ENCODE data around the gene SPRR2F.
"Not testable (repeated sequence)": the region's sequence is repeated elsewhere in the genome, so short reads cannot be mapped to it uniquely, and the experiment has no call there.

SPRR2F gene, protein sequence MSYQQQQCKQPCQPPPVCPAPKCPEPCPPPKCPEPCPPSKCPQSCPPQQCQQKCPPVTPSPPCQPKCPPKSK

DNA sequence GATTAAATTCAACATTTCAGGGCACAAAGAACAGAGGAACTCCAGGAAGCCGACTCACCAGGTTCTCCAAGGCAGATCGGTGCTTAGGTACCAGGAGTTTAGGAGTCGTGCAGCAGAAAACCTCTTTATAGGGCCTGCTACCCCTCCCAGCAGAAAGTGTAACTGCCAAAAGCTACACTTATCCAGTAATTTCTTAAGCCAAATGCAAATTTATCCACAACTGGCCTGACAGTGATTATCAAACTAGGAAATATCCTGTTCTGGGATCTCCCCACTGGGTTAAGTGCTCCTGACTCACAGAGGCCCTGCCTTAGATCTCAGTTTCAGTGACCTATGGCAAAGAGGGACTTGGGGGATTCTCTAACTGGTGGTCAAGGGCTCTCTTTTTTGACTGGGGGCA is at the start of gene SPRR2F:
Gene SPRR2F, minus strand, starts transcription at position 101 of the 400 bp plus-strand sequence. CDS start 783 bp downstream, outside the sequence.
- ATAC-seq, result no peak
- DNase-seq, result no peak
- no peaks in the 10 kb centered on the region for H3K4me1 Mint-ChIP-seq
- no peak within 1 kb of the TSS for H3K4me3 Mint-ChIP-seq
- H3K9me3 Mint-ChIP-seq, result peaks cover 0 to 2% of the 10 kb centered on the region in 2 donors
- H3K27ac Mint-ChIP-seq, result peak within 1 kb of the TSS in 1 of 2 donors; percentile 42
- H3K27me3 Mint-ChIP-seq, result peaks cover 15% of the 10 kb centered on the region

DNA sequence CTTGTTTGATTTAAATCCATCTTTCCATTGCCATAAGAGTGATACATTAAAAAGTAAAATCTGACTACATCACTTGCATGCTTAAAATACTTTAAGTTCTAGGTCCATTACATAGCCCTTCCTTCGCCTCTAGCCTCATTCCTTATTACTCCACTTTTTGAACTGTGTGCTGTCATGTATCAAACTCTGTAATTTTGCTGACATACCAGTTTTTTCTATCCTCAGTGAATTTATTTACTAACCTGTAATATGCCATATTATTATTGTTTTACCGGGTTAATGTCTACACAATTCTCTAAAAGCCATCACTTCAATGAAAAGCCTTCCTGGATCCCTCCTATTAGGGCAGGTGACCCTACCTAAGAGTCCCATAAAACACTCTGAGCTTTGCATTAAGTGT is 42.2 kb upstream of the SPRR2F start:
- peaks cover 13% of the 10 kb centered on the region for H3K27me3 Mint-ChIP-seq
- peaks cover 7 to 19% of the 10 kb centered on the region in 2 donors for H3K9me3 Mint-ChIP-seq
- ATAC-seq, result no peak
- no peaks in the 10 kb centered on the region for H3K4me1 Mint-ChIP-seq
- no peak overlapping the region for H3K27ac Mint-ChIP-seq
- DNase-seq, result no peak
- no peak overlapping the region for H3K4me3 Mint-ChIP-seq

DNA sequence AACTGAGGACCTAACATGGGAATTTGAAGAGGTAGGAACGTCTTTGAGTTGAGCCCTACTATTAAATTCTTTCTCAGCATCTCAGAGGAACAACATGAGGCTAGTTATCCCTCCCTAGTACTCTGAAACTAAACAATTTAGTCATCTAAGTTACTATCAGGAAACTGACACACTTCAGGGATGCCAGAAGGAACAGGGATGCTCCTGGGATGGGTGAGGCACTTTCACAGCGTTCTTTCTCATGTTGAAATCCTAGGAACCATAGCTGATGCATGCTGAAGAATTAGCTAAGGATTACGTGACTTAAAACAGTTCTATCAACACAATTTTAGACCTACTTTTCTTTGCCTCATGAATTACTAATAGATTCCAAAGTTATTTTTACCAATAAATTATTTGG is 39.2 kb upstream of the SPRR2F start:
- no peak for DNase-seq
- H3K9me3 Mint-ChIP-seq, result no peaks in the 10 kb centered on the region
- no peaks in the 10 kb centered on the region for H3K4me1 Mint-ChIP-seq
- H3K27ac Mint-ChIP-seq, result no peak overlapping the region
- no peak overlapping the region for H3K4me3 Mint-ChIP-seq
- peaks cover 21% of the 10 kb centered on the region for H3K27me3 Mint-ChIP-seq
- ATAC-seq, result no peak

DNA sequence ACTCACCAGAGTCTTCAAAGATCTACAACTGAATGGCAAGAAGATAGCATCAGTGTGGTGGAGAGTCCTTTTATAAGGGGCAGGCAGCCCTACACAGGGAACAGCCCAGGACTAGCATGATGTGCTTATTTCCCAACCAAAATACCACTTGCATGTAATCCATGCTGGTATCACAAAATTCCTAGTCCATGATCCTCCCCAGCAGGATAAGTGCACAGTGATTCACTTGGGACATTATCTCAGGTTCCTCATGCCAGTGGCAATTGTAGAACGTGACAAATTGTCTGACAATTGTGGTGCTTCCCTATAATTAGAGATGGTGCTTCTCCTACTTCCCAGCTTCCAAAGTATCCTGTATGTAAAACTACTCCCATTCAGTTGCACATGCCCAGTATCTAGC is 37.5 kb upstream of the SPRR2F start, which contains the start of gene SPRR2G:
Gene SPRR2G, minus strand, starts transcription at position 45 of the 400 bp plus-strand sequence. CDS start 780 bp downstream, outside the sequence.
- H3K27me3 Mint-ChIP-seq, result peaks cover 21% of the 10 kb centered on the region
- no peak for ATAC-seq
- no peak for DNase-seq
- no peaks in the 10 kb centered on the region for H3K9me3 Mint-ChIP-seq
- no peak within 1 kb of the TSS for H3K27ac Mint-ChIP-seq
- H3K4me1 Mint-ChIP-seq, result no peaks in the 10 kb centered on the region
- no peak within 1 kb of the TSS for H3K4me3 Mint-ChIP-seq

DNA sequence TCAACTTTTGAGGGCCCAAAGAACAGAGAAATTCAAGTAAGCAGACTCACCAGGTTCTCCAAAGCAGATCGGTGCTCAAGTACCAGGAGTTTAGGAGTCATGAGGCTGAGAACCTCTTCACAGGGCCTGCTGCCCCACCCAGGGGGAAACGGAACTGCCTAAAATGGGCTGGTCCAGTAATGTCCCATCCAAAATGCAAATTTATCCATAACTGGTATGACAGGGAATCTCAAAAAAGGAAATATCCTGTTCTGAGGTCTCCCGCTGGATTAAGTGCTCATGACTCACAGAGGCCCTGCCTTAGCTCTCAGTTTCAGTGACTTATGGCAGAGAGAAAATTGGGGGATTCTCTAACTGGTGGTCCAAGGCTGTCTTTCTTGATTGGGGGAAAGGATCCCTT is 28.1 kb upstream of the SPRR2F start:
- Mint-ChIP-seq H3K27ac (no peak overlapping the region), H3K9me3 (peaks cover 0 to 3% of the 10 kb centered on the region in 2 donors), H3K27me3 (peaks cover 41% of the 10 kb centered on the region), H3K4me1 (no peaks in the 10 kb centered on the region), H3K4me3 (no peak overlapping the region)
- ATAC-seq, result no peak
- DNase-seq, result no peak

DNA sequence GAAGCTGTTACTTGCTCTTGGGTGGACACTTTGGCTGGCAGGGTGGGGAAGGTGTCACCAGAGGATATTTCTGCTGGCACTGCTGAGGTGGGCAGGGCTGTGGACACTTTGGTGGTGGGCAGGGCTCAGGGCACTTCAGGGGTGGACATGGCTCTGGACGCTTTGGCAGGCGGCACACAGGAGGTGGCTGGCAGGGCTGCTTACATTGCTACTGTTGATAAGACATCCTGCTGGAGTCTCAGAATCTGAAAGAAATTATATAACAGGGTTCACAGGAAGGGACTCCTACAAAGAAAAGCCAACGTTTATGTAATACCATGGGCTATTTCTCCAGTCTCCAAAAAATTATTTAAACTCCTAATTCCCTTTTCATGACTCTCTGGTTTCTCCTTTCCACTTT is 27.2 kb upstream of the SPRR2F start:
- no peak for ATAC-seq
- Mint-ChIP-seq H3K4me1 (no peaks in the 10 kb centered on the region), H3K27me3 (peaks cover 50% of the 10 kb centered on the region), H3K4me3 (no peak overlapping the region), H3K27ac (no peak overlapping the region), H3K9me3 (peaks cover 0 to 3% of the 10 kb centered on the region in 2 donors)
- DNase-seq, result no peak

DNA sequence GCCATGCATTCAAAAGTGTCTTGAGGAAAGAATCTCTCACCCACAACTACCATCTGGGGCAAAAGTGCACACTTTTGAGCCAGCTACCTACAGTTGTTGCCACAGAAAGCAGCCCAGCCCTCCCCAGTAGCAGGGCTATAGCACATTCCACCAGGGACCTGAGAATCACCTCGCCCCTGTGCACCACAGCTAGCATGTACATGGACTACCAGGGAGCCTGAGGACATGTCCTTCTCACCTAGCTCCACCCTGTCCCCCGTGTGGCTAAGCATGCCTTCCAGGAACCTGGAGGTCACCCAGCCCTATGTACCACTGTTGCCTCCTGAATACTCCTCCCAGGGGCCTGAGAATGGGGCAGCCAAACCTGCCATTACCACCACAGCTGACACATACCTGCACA is 20.4 kb upstream of the SPRR2F start:
- Mint-ChIP-seq H3K27ac (no peak overlapping the region), H3K4me1 (no peaks in the 10 kb centered on the region), H3K27me3 (peaks cover 72% of the 10 kb centered on the region), H3K4me3 (no peak overlapping the region), H3K9me3 (peaks cover 0 to 3% of the 10 kb centered on the region in 2 donors)
- DNase-seq (no peak), ATAC-seq (no peak)

DNA sequence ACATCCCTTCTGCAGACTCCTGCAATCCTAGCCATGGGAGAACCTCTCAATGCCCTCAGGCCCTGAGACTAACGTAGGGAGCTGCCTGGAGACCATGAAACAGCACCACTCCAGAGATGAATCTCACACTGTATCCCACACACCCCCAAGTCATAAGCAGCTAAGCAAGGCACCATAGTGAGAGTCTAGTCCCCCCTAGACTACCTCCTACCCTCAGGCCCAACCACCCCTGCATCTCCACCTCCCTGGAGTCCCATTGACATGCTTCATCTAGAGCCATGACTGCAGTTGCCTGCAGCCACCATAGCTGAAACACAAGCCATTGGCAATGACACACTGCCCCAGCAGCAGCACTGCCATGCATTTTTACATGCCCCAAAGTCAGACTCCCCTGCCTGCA is 20.0 kb upstream of the SPRR2F start:
- H3K27me3 Mint-ChIP-seq, result peaks cover 72% of the 10 kb centered on the region
- H3K27ac Mint-ChIP-seq, result peak overlapping the region in 1 of 2 donors; percentile 24
- no peaks in the 10 kb centered on the region for H3K4me1 Mint-ChIP-seq
- ATAC-seq (no peak), DNase-seq (no peak)
- H3K9me3 Mint-ChIP-seq, result peaks cover 0 to 3% of the 10 kb centered on the region in 2 donors
- no peak overlapping the region for H3K4me3 Mint-ChIP-seq

DNA sequence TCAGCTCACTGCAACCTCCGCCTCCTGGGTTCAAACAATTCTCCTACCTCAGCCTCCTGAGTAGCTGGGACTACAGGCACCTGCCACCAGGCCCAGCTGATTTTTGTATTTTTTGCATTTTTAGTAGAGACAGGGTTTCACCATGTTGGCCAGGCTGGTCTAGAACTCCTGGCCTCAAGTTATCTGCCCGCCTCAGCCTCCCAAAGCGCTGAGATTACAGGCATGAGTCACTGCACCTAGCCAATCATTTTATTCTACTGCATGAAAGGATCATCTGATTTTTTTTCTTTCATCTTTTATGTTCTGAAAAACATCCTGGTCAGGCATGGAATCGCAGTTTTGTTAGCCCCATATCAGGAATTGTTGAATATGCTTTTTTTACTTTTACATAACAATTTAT is 15.4 kb upstream of the SPRR2F start:
- DNase-seq, H3K27ac Mint-ChIP-seq, H3K4me3 Mint-ChIP-seq, H3K4me1 Mint-ChIP-seq, ATAC-seq: not testable (repeated sequence)
- H3K9me3 Mint-ChIP-seq, result peaks cover 0 to 22% of the 10 kb centered on the region in 2 donors
- peaks cover 33% of the 10 kb centered on the region for H3K27me3 Mint-ChIP-seq

DNA sequence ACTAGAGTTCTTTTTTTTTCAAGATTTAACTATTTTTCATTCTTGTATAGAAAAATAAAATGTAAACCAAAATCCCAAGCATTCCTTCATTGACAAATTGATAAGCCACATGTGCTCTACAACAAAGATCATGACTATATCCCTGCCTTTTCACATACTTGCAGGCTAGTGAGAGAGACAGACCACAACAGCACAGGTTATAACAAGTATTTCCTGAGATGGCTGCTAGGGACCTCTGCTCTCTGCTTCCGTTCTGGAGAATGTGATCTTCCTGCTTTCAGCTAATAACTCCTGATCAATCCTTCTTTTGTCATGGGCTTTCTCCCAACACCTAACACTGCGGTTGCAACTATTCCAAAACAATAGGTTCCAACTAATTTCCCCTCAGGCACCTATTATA is 14.0 kb upstream of the SPRR2F start:
- no peaks in the 10 kb centered on the region for H3K4me1 Mint-ChIP-seq
- no peak for ATAC-seq
- peaks cover 24% of the 10 kb centered on the region for H3K27me3 Mint-ChIP-seq

DNA sequence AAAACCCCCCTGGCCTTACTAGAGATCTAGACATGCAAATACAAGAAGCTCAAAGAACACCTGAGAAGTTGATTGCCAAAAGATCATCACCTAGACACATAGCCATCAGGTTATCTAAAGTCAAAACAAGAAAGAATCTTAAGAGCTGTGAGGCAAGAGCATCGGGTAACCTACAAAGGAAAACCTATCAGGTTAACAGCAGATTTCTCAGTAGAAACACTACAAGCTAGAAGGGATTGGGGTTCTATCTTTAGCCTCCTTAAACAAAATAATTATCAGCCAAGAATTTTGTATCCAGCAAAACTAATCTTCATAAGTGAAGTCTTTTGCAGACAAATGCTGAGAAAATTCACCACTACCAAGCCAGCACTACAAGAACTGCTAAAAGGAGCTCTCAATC is 12.2 kb upstream of the SPRR2F start:
- Mint-ChIP-seq H3K4me1 (no peaks in the 10 kb centered on the region), H3K4me3 (no peak overlapping the region), H3K27me3 (peaks cover 8% of the 10 kb centered on the region), H3K27ac (no peak overlapping the region), H3K9me3 (peaks cover 0 to 30% of the 10 kb centered on the region in 2 donors)
- DNase-seq, result no peak
- ATAC-seq, result no peak

More for the DNA sequence above, 14.0 kb upstream of the SPRR2F start:
- Mint-ChIP-seq H3K27ac (no peak overlapping the region), H3K9me3 (peaks cover 0 to 30% of the 10 kb centered on the region in 2 donors), H3K4me3 (no peak overlapping the region)
- no peak for DNase-seq

DNA sequence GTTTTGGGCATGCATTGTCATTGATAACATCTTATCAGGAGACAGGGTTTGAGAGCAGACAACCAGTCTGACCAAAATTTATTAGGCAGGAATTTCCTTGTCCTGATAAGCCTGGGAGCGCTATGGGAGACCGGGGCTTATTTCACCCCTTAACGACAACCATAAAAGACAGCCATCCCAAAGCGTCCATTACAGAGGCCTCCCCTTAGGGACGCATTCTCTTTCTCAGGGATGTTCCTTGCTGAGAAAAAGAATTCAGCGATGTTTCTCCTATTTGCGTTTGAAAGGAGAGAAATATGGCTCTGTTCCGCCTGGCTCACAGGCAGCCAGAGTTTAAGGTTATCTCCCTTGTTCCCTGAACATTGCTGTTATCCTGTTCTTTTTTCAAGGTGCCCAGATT is 10.5 kb upstream of the SPRR2F start:
- not testable (repeated sequence) for H3K27me3 Mint-ChIP-seq, H3K4me3 Mint-ChIP-seq, H3K27ac Mint-ChIP-seq, H3K4me1 Mint-ChIP-seq, ATAC-seq, DNase-seq
- peaks cover 0 to 30% of the 10 kb centered on the region in 2 donors for H3K9me3 Mint-ChIP-seq

DNA sequence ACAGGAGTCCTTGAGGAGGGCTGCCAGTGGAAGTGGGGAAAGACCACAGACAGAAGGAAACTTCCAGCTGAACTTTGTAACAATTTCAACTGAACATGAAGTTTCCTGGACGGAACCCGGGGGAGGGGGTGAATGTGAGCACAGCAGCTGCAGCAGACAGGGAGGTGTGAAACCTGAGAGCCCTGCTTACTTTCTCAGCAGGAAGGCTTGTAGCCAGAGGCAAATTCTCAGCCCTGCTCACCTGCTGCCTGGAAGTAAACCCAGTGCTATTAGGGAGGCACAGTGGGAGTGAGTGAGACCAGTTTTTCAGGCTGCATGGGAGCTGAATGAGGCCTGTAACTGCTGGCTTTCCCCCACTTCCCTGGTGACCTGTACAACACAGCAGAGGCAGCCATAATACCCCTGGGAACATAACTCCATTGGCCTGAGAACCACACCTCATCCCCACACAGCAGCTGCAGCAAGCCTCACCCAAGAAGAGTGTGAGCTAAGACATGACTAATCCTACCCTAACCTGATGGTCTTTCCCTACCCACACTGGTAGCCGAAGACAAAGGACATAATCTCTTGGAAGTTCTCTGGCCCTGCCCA is 9.6 kb upstream of the SPRR2F start:
- no peak for ATAC-seq

DNA sequence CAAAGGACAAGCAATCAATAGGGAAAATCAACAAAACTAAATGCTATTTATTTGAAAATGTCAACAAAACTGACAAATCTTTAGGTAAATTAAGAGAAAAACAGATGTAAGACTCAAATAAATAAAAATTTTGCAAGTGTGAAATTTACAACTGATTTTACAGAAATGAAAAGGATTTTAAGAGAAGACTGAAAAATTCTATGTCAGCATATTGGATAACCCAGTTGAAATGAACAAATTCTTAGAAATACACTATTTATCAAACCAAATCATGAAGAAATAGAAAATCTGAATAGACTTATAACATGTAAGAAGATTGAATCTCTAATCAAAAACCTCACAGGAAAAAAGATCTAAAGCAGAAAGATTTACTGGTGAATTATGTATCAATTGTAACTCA is 7.6 kb upstream of the SPRR2F start:
- ATAC-seq, result no peak
- H3K27ac Mint-ChIP-seq, result no peak overlapping the region

More for the DNA sequence above, 9.6 kb upstream of the SPRR2F start:
- Mint-ChIP-seq H3K9me3 (peaks cover 0 to 30% of the 10 kb centered on the region in 2 donors), H3K4me1 (no peaks in the 10 kb centered on the region), H3K27me3 (no peaks in the 10 kb centered on the region), H3K4me3 (no peak overlapping the region), H3K27ac (no peak overlapping the region)
- DNase-seq, result no peak

DNA sequence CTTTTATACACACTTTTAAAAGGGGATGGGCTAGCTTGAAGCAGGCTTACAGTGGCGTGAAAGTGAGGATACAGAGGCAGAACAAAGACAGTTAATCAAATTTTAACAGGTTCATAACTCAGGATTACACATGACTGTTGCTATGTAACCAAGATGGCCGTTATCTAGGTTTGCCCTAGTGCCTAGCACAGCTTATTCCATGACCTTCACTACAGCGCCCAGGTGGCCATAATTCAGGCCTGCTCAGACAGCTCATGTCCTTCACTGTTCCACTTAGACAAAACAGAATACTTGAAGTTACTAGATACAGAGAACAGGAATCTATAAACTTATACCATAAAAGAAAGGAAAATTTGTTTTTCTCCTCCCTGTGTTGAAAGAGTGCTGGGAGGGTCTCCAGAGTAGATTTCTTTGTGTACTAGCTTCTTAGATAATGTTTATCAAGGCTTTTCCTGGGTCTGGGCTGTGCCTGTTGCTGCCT is 6.2 kb upstream of the SPRR2F start:
- no peak for ATAC-seq
- Mint-ChIP-seq H3K9me3 (peaks cover 0 to 14% of the 10 kb centered on the region in 2 donors), H3K4me3 (no peak overlapping the region), H3K27me3 (peaks cover 8% of the 10 kb centered on the region), H3K27ac (no peak overlapping the region), H3K4me1 (no peaks in the 10 kb centered on the region)
- DNase-seq, result no peak

More for the DNA sequence above, 7.6 kb upstream of the SPRR2F start:
- Mint-ChIP-seq H3K4me3 (no peak overlapping the region), H3K4me1 (no peaks in the 10 kb centered on the region), H3K9me3 (peaks cover 0 to 28% of the 10 kb centered on the region in 2 donors), H3K27me3 (peaks cover 8% of the 10 kb centered on the region)
- DNase-seq, result no peak

DNA sequence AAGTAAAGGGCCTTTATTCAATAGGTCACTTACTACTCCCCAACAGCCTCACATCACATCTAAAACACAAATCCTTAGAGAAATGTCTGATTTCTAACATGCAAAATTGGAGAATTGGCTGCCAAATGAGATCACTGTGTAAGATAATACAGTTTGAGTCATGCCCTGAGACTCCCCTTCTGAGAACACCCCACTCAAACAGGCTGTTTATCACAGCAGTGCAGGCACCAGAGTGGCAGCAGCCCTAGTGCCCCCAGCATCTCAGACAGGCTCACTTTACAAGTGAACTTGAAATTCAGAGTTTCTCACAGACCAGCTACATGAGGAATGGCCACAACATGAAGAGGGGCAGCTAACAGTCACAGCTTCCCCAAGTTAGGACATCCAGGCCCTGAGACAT is 1.9 kb upstream of the SPRR2F start:
- not testable (repeated sequence) for DNase-seq

More for the DNA sequence above, 1.9 kb upstream of the SPRR2F start:
- not testable (repeated sequence) for ATAC-seq, H3K4me1 Mint-ChIP-seq, H3K4me3 Mint-ChIP-seq, H3K9me3 Mint-ChIP-seq, H3K27ac Mint-ChIP-seq
- peaks cover 15% of the 10 kb centered on the region for H3K27me3 Mint-ChIP-seq

Measured in stimulated activated naive CD8-positive, alpha-beta T cell treated with anti-CD3 and anti-CD28 coated beads, Interleukin-15, amount 100 ng/mL, for 72 hours (primary cell).